Adrenal gland (tissue), 12 donors: ENCODE measurements around the gene ACRBP. TPM values are rescaled to one million over a fixed set of nuclear protein-coding genes. Genes with fewer than 3 reads are reported as not detected.

Source experiments
- DNase-seq, 7 donors: peaks; one replicate each; pipeline ENCODE4 v3.0.0-alpha.2; 2019 to 2020
- H3K27ac ChIP-seq, 5 donors: fragments of 200-600 bp; sonication (generic) in 4 of 5; 1 replicate in 3 of 5; 2 replicates in 2 of 5; pipeline versions ENCODE4 v1.5.1 to v1.8.0; 2016 to 2020; ENCODE audit warnings: mild to moderate bottlenecking in 1 of 5
- H3K27me3 ChIP-seq: fragments of 200-600 bp; 2 replicates; pipeline ENCODE4 v1.8.0; 2021
- H3K36me3 ChIP-seq, 2 donors: fragments of 200-600 bp; replicated peaks in 1 of 2; 1 replicate in 1 of 2; 2 replicates in 1 of 2; pipeline versions ENCODE4 v1.5.1 to v1.8.0; 2018 to 2022
- H3K4me1 ChIP-seq, 2 donors: fragments of 200-600 bp; replicated peaks in 1 of 2; 1 replicate in 1 of 2; 2 replicates in 1 of 2; pipeline versions ENCODE4 v1.5.1 to v1.8.0; 2018 to 2021
- H3K4me3 ChIP-seq, 4 donors: fragments of 200-600 bp; sonication (generic) in 3 of 4; one replicate each; pipeline ENCODE4 v1.5.1; 2016 to 2018
- H3K9me3 ChIP-seq, 3 donors: fragments of 200-600 bp; sonication (generic) in 1 of 3; replicated peaks in 1 of 3; 1 replicate in 2 of 3; 2 replicates in 1 of 3; pipeline versions ENCODE4 v1.5.1 to v1.8.0; 2016 to 2021
- CTCF ChIP-seq, 6 experiments: fragments of 450-650 bp in 4 of 6; fragments of 200-600 bp in 2 of 6; sonication (generic) in 1 of 6; IDR thresholded peaks; 1 replicate in 5 of 6; 2 replicates in 1 of 6; pipeline versions ENCODE4 v1.5.1 to v1.8.0; 2016 to 2021; ENCODE audit warnings: antibody characterized with exemption in 6 of 6, mild to moderate bottlenecking in 2 of 6, moderate library complexity in 1 of 6
- POLR2A ChIP-seq, 2 donors: fragments of 450-650 bp; IDR thresholded peaks; one replicate each; pipeline ENCODE4 v1.6.1; 2017; ENCODE audit warnings: antibody characterized with exemption in 2 of 2, mild to moderate bottlenecking in 2 of 2, moderate library complexity in 1 of 2
- WGBS, 4 donors: extraction: QIAGEN DNeasy Blood & Tissue Kit in 2 of 4; methylation state at CpG; one replicate each; pipeline versions ENCODE4 v1.1.5 to v1.1.7; 2013 to 2017; 5-methylcytosine and 5-hydroxymethylcytosine counted together
- intact Hi-C, 2 donors: fragments of 100-400 bp; cut with DNase I; formaldehyde crosslinking; loops; one replicate each; pipeline versions ENCODE4 v1.14.1 to v1.15.0; 2022 to 2023
- polyA plus RNA-seq, 3 donors: library from polyadenylated mRNA; stranded (reverse); fragments of 200-250 nt in 2 of 3; fragments of 350-450 nt in 1 of 3; fragmentation: Illumina TruSeq in 1 of 3; extraction: RNeasy Lipid Tissue Mini Kit (QIAGEN cat#74804) in 1 of 3; gene quantifications; one replicate each; pipeline ENCODE4 v1.2.3, GENCODE V29; 2013 to 2014
- total RNA-seq, 9 donors: library from RNA; depleted of rRNA in 4 of 9; stranded (reverse); fragments of >200 nt in 4 of 9; fragments of 120-200 nt in 1 of 9; fragmentation: NEBNext Ultra II Directional in 1 of 9; extraction: Animal tissue kit (Norgen Biotek cat#: 25700) in 1 of 9; gene quantifications; one replicate each; pipeline versions ENCODE4 v1.1.0 to v1.2.4, GENCODE V29; 2013 to 2023
- donor health status: healthy with polysubstance abuse.
- donor health status: Bipolar disorder and iron deficiency.
- donor health status: DM: yes; HTN: yes; CAD: no.
- donor health status: DM: no; HTN: no; CAD: no.
- donor health status: DM: no; HTN: no; CAD: no.
- donor health status: DM: yes; HTN: yes; CAD: no.

The ACRBP gene
- total and polyA plus RNA-seq, 12 donors = 0.36 to 3.1 (median 1.3) TPM

GRCh38 chr12:6639151-6639801 is 8.0 kb downstream of the ACRBP start:
- 63 to 76% (median 67%) methylated on average over 11 of the region's 11 CpGs for WGBS, 4 donors
- Histone ChIP-seq H3K4me3 (no peak overlapping the region), H3K27me3 (no peaks in the 10 kb centered on the region), H3K27ac (peak overlapping the region in 1 of 5 donors; percentile 56), H3K36me3 (no peaks in the 10 kb centered on the region), H3K4me1 (no peaks in the 10 kb centered on the region), H3K9me3 (no peaks in the 10 kb centered on the region)
- intact Hi-C loops = loop anchor here in 1 of 2 donors (2.0 kb wide), 1 partner anchor 14 kb away; no protein-coding TSS in a partner anchor
- no peak for TF ChIP-seq CTCF (IDR thresholded peaks at IDR 0.05)
- no peak for TF ChIP-seq POLR2A (IDR thresholded peaks at IDR 0.05)
- DNase-seq = no peak

GRCh38 chr12:6638305-6638704 is 8.9 kb downstream of the ACRBP start:
- peak in 1 of 7 donors; percentile 30 for DNase-seq
- peak overlapping the region in 1 of 5 donors; percentile 56 for H3K27ac ChIP-seq
- WGBS, 4 donors = 74 to 79% (median 77%) methylated on average over 7 to 9 of the region's 9 CpGs
- H3K27me3 ChIP-seq = no peaks in the 10 kb centered on the region
- no peaks in the 10 kb centered on the region for H3K36me3 ChIP-seq
- H3K4me3 ChIP-seq = no peak overlapping the region
- TF ChIP-seq POLR2A (IDR thresholded peaks at IDR 0.05) (no peak), CTCF (IDR thresholded peaks at IDR 0.05) (no peak)
- no peaks in the 10 kb centered on the region for H3K4me1 ChIP-seq
- intact Hi-C loops = loop anchor here in 1 of 2 donors (2.0 kb wide), 1 partner anchor 14 kb away; no protein-coding TSS in a partner anchor
- no peaks in the 10 kb centered on the region for H3K9me3 ChIP-seq

- DNase-seq = peak in 3 of 7 donors; percentile 23 to 43 (median 33)
- no peaks in the 10 kb centered on the region for H3K9me3 ChIP-seq
- H3K27ac ChIP-seq = peak within 1 kb of the TSS in 2 of 5 donors; percentile 59 to 69
- H3K27me3 ChIP-seq = no peaks in the 10 kb centered on the region
- intact Hi-C loops = no loop called here
- H3K4me3 ChIP-seq = no peak within 1 kb of the TSS
- no peaks in the 10 kb centered on the region for H3K36me3 ChIP-seq
- 59 to 64% (median 61%) methylated on average over 14 to 18 of the region's 18 CpGs for WGBS, 4 donors
- TF ChIP-seq CTCF (IDR thresholded peaks at IDR 0.05) (no peak), POLR2A (IDR thresholded peaks at IDR 0.05) (peak in 1 of 2 donors; percentile 6)
- H3K4me1 ChIP-seq = peaks cover 0 to 7% of the 10 kb centered on the region in 2 donors
Observed at GRCh38 chr12:6635856-6636531, 11.2 kb downstream of the ACRBP start, which contains the start of gene LPAR5. TSS of gene LPAR5 (minus strand) at chr12:6635959. CDS start at chr12:6621248, 14,711 bp downstream.

- peak overlapping the region in 2 of 5 donors; percentile 59 to 69 for H3K27ac ChIP-seq
Observed at GRCh38 chr12:6635375-6635855, 11.8 kb downstream of the ACRBP start.

More at GRCh38 chr12:6635375-6635855, 11.8 kb downstream of the ACRBP start:
- intact Hi-C loops = no loop called here
- Histone ChIP-seq H3K36me3 (no peaks in the 10 kb centered on the region), H3K4me1 (peaks cover 0 to 7% of the 10 kb centered on the region in 2 donors), H3K9me3 (no peaks in the 10 kb centered on the region), H3K27me3 (no peaks in the 10 kb centered on the region), H3K4me3 (no peak overlapping the region)
- 46 to 79% (median 65%) methylated on average over 4 to 5 of the region's 5 CpGs for WGBS, 4 donors
- DNase-seq = no peak
- TF ChIP-seq CTCF (IDR thresholded peaks at IDR 0.05) (no peak), POLR2A (IDR thresholded peaks at IDR 0.05) (no peak)
